ENCODE results near the gene GYG2. TPM values are rescaled to one million over a fixed set of nuclear protein-coding genes. Genes with fewer than 3 reads are reported as not detected.

GYG2 gene
- total and polyA plus RNA-seq, 2 of the 13 experiments (the other 11 are each of a cell fraction or from before 2014, with no cell fraction given) = 20.0 to 24.3 TPM

- TF ChIP-seq DR1 (CRISPR knock-in tag; IDR thresholded peaks at IDR 0.05) = no peak
- peak; percentile 39; the same call in 1 of the 2 replicates for TF ChIP-seq ATF2 (CRISPR knock-in tag; IDR thresholded peaks at IDR 0.05)
- 0 out of 2 replicates have a peak, but pooled peaks have one; percentile 10 for TF ChIP-seq GABPB1 (CRISPR knock-in tag; IDR thresholded peaks at IDR 0.05)
- TF ChIP-seq GATAD2A (CRISPR knock-in tag; IDR thresholded peaks at IDR 0.05) = no peak
- peak; percentile 35; the same call in 1 of the 2 replicates for TF ChIP-seq RARA (CRISPR knock-in tag; IDR thresholded peaks at IDR 0.05)
- TF ChIP-seq EP300 (IDR thresholded peaks at IDR 0.05; ENCODE audit: low read depth in 2 of 2, low read length in 2 of 2) = peak in 1 of 2 experiments; percentile 52; a peak in 2 of 4 replicates
- TF ChIP-seq EP300 (CRISPR knock-in tag; IDR thresholded peaks at IDR 0.05; ENCODE audit: borderline replicate concordance) = no peak
- no peak for TF ChIP-seq ZNF276 (CRISPR knock-in tag; IDR thresholded peaks at IDR 0.05; ENCODE audit: low read depth)
- TF ChIP-seq ZFX (CRISPR knock-in tag; IDR thresholded peaks at IDR 0.05; ENCODE audit: low read depth) = peak; percentile 32
- 0 out of 2 replicates have a peak, but pooled peaks have one; percentile 33 for TF ChIP-seq RXRA (CRISPR knock-in tag; IDR thresholded peaks at IDR 0.05)
- TF ChIP-seq PHF21A (CRISPR knock-in tag; IDR thresholded peaks at IDR 0.05) = 0 out of 2 replicates have a peak, but pooled peaks have one; percentile 13
- TF ChIP-seq MAX (IDR thresholded peaks at IDR 0.05) = 0 out of 2 replicates have a peak, but pooled peaks have one; percentile 40
- no peak for TF ChIP-seq ZNF616 (CRISPR knock-in tag; IDR thresholded peaks at IDR 0.05; ENCODE audit: low read depth)
- peak; percentile 21; the same call in 1 of the 2 replicates for TF ChIP-seq TFDP1 (CRISPR knock-in tag; IDR thresholded peaks at IDR 0.05; ENCODE audit: borderline replicate concordance)
- TF ChIP-seq PRDM10 (CRISPR knock-in tag; IDR thresholded peaks at IDR 0.05; ENCODE audit: low read depth) = no peak
- TF ChIP-seq ERF (CRISPR knock-in tag; IDR thresholded peaks at IDR 0.05) = 0 out of 2 replicates have a peak, but pooled peaks have one; percentile 29
- TF ChIP-seq HBP1 (CRISPR knock-in tag; IDR thresholded peaks at IDR 0.05; ENCODE audit: low read depth) = no peak
Observed at GRCh38 chrX:2828344-2828958, at the start of gene GYG2 (continued).
